ENCODE measurements around the gene C19orf81. TPM values are rescaled to one million over a fixed set of nuclear protein-coding genes. Genes with fewer than 3 reads are reported as not detected.

C19orf81 gene
- total RNA-seq, 6 donors from 2014 or later = 1.7 to 24.4 (median 3.1) TPM; not detected in 1

DNA sequence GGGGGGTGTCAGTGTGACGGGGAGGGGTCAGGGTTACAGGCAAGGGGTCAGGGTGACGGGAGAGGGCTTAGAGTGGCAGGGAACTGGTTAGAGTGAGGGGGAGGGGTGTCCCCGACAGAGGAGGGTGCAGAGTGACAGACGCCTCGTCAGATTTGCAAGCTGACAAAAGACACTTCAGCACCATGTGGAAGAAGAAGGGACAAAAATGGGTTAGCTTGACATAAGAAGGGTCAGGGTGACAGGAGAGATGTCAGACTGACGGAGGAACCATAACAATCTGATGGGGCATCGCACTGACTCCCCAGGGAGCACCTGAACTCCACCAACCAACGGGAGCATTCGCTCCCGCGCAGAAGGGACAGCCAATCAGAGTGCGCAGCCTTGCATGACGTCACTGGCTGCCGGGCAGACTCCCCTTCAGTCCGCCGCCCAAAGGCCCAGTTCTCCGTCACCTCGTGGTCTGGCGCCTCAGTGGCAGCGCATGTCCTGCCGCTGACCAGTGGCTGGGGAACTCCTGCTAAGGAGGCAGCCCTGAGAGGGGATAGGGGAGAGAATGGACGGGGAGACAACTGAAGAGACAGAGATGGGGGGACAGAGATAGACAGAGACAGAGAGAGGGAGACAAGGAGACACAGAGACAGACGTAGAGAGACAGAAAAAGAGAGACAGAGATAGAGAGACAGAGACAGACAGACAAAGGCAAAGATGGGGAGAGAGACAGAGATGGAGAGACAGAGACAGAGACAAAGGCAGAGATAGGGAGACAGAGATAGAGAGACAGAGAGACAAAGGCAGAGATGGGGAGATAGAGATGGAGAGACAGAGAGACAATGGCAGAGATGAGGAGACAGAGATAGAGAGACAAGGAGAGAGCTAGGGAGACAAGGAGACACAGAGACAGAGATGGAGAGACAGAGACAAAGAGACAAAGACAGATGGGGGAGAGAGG, 30.2 kb downstream of the C19orf81 start:
- H3K4me1 ChIP-seq = peaks cover 0 to 7% (median 3%) of the 10 kb centered on the region in 4 donors
- TF ChIP-seq EP300 (IDR thresholded peaks at IDR 0.05) (no peak), CTCF (IDR thresholded peaks at IDR 0.05) (no peak), POLR2A (IDR thresholded peaks at IDR 0.05) (no peak), POLR2AphosphoS5 (IDR thresholded peaks at IDR 0.05) (no peak)
- H3K36me3 ChIP-seq = no peaks in the 10 kb centered on the region
- peak; percentile 70 to 91 for ATAC-seq (ENCODE audit: low FRiP score in 2 of 2)
- WGBS, 2 donors = 16 to 23% methylated on average over 20 to 23 of the region's 23 CpGs
- H3K4me3 ChIP-seq = no peak overlapping the region
- H3K27me3 ChIP-seq = no peaks in the 10 kb centered on the region
- H3K27ac ChIP-seq = no peak overlapping the region
- peaks cover 0 to 3% (median 0%) of the 10 kb centered on the region in 4 donors for H3K9me3 ChIP-seq
- peak; percentile 73 to 95 for DNase-seq

- Histone ChIP-seq H3K4me3 (no peak overlapping the region), H3K27ac (no peak overlapping the region), H3K36me3 (no peaks in the 10 kb centered on the region), H3K4me1 (no peaks in the 10 kb centered on the region), H3K27me3 (peaks cover 0 to 10% (median 5%) of the 10 kb centered on the region in 4 donors), H3K9me3 (no peaks in the 10 kb centered on the region)
- DNase-seq = peak in 1 of 2 donors; percentile 85
- no peak for TF ChIP-seq POLR2AphosphoS5 (IDR thresholded peaks at IDR 0.05)
- no peak for TF ChIP-seq CTCF (IDR thresholded peaks at IDR 0.05)
- TF ChIP-seq POLR2A (IDR thresholded peaks at IDR 0.05) = no peak
- no peak for TF ChIP-seq EP300 (IDR thresholded peaks at IDR 0.05)
- 18 to 28% methylated on average over 26 to 47 of the region's 50 CpGs for WGBS, 2 donors
- ATAC-seq (ENCODE audit: low FRiP score in 2 of 2) = no peak
Measured at GRCh38 chr19:50686310-50687032, 37.2 kb downstream of the C19orf81 start.

DNA sequence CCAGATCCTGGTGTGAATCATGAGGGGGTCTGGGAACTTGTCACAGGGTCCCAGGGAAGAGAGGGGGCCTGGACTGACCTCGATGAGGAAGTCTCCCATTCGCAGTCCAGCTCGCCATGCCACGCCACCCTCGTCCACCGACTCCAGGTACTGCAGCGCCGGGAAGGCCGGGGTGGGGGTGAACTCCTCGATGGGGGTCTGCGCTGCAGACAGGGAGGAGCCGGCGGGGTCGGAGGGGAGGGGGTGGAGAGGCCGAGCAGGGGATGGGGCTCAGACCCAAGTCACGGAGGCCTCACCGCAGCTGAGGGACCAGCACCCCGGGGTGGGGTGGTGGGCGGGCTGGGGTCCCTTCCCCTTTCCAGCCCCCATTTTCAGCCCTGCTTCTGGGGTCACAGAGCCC, 39.5 kb downstream of the C19orf81 start:
- TF ChIP-seq POLR2A (IDR thresholded peaks at IDR 0.05) = no peak
- no peak for TF ChIP-seq EP300 (IDR thresholded peaks at IDR 0.05)
- no peak for TF ChIP-seq CTCF (IDR thresholded peaks at IDR 0.05)
- no peak for TF ChIP-seq POLR2AphosphoS5 (IDR thresholded peaks at IDR 0.05)
- no peak overlapping the region for H3K4me3 ChIP-seq
- no peaks in the 10 kb centered on the region for H3K9me3 ChIP-seq
- H3K4me1 ChIP-seq = no peaks in the 10 kb centered on the region
- WGBS, 2 donors = 66 to 76% methylated on average over 9 to 14 of the region's 19 CpGs
- no peak overlapping the region for H3K27ac ChIP-seq
- ATAC-seq (ENCODE audit: low FRiP score in 2 of 2) (no peak), DNase-seq (peak in 1 of 2 donors; percentile 61)
- H3K27me3 ChIP-seq = peaks cover 0 to 18% (median 7%) of the 10 kb centered on the region in 4 donors
- no peaks in the 10 kb centered on the region for H3K36me3 ChIP-seq

DNA sequence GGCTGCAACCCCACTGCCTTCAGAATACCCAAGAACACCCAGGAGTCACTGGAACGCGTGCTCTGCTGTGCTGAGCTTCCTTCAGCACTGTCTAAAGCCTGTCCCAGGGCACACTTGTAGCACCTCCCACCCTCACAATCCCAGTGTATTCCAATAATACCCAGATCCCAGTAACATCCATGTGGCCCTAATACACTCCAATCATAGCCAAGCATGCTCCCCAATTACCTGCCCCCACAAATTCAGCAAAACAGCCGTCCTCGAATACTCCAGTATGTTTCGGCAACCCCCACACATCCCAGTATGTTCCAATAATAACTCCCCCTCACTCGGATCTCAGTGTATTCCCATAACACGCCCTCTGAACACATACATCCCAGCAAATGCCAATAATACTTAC, 41.2 kb downstream of the C19orf81 start:
- H3K27me3 ChIP-seq = peaks cover 0 to 31% (median 18%) of the 10 kb centered on the region in 4 donors
- no peak overlapping the region for H3K27ac ChIP-seq
- H3K9me3 ChIP-seq = no peaks in the 10 kb centered on the region
- no peaks in the 10 kb centered on the region for H3K36me3 ChIP-seq
- no peak for TF ChIP-seq POLR2AphosphoS5 (IDR thresholded peaks at IDR 0.05)
- no peak for TF ChIP-seq POLR2A (IDR thresholded peaks at IDR 0.05)
- TF ChIP-seq EP300 (IDR thresholded peaks at IDR 0.05) = no peak
- no peak for TF ChIP-seq CTCF (IDR thresholded peaks at IDR 0.05)
- DNase-seq (no peak), ATAC-seq (ENCODE audit: low FRiP score in 2 of 2) (no peak)
- H3K4me3 ChIP-seq = no peak overlapping the region
- whole genome bisulfite sequencing, 2 donors = 70 to 75% methylated on average over 7 of the region's 7 CpGs
- H3K4me1 ChIP-seq = peaks cover 0 to 9% (median 0%) of the 10 kb centered on the region in 4 donors

Measured in upper lobe of left lung (tissue), 6 donors.